OCI-LY3 (cell line): ENCODE measurements around the gene PTPRD.

ENCODE experiments used
- CTCF ChIP-seq: fragments of 200-600, 300-600 bp; sonication (generic); IDR thresholded peaks from 2 replicates; pipeline ENCODE4 v1.5.1; 2014; ENCODE audit warnings: antibody characterized with exemption, low read length, low read depth
- EZH2phosphoT487 ChIP-seq: fragments of 200-600 bp; shearing (Covaris generic); IDR thresholded peaks from 2 replicates; pipeline ENCODE4 v1.6.1; 2018; ENCODE audit warnings: antibody characterized with exemption, mixed run types, low read depth

- TF ChIP-seq CTCF, result no peak
- no peak for TF ChIP-seq EZH2phosphoT487
Observed at GRCh38 chr9:9257999-9258498, 1354.8 kb downstream of the PTPRD start.
